Panc1 (cell line): ENCODE data around the gene ZNF554.

Source experiments
- POLR2AphosphoS5 ChIP-seq: IDR thresholded peaks from 2 replicates; pipeline ENCODE4 v1.6.1; 2012; ENCODE audit warnings: mild to moderate bottlenecking, low read depth, low read length, moderate library complexity
- TF ChIP-seq, protein P1 (sequence below): fragments of 450-650 bp; IDR thresholded peaks from 2 replicates; pipeline ENCODE4 v1.5.1; 2017; ENCODE audit warnings: mild to moderate bottlenecking

- TF ChIP-seq, protein P1, sequence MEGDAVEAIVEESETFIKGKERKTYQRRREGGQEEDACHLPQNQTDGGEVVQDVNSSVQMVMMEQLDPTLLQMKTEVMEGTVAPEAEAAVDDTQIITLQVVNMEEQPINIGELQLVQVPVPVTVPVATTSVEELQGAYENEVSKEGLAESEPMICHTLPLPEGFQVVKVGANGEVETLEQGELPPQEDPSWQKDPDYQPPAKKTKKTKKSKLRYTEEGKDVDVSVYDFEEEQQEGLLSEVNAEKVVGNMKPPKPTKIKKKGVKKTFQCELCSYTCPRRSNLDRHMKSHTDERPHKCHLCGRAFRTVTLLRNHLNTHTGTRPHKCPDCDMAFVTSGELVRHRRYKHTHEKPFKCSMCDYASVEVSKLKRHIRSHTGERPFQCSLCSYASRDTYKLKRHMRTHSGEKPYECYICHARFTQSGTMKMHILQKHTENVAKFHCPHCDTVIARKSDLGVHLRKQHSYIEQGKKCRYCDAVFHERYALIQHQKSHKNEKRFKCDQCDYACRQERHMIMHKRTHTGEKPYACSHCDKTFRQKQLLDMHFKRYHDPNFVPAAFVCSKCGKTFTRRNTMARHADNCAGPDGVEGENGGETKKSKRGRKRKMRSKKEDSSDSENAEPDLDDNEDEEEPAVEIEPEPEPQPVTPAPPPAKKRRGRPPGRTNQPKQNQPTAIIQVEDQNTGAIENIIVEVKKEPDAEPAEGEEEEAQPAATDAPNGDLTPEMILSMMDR, result no peak
- no peak for TF ChIP-seq POLR2AphosphoS5
Observed at GRCh38 chr19:2815923-2816322, 3.7 kb upstream of the ZNF554 start.
